H1 (cell line): ENCODE results near the gene PSKH1. TPM values are rescaled to one million over a fixed set of nuclear protein-coding genes. Genes with fewer than 3 reads are reported as not detected.

Experiments
- ATF2 ChIP-seq: IDR thresholded peaks from 2 replicates; pipeline ENCODE4 v1.6.1; 2012; ENCODE audit warnings: low read length, inconsistent platforms
- BRCA1 ChIP-seq: IDR thresholded peaks from 2 replicates; pipeline ENCODE4 v1.6.1; 2012; ENCODE audit warnings: low read depth, low read length, improper control_type of control experiment
- CHD1 ChIP-seq: IDR thresholded peaks from 2 replicates; pipeline ENCODE4 v1.6.1; 2012; ENCODE audit warnings: low read depth, low read length, improper control_type of control experiment
- CHD2 ChIP-seq: IDR thresholded peaks from 2 replicates; pipeline ENCODE4 v1.6.1; 2012; ENCODE audit warnings: low read length, improper control_type of control experiment
- E2F6 ChIP-seq: IDR thresholded peaks from 2 replicates; pipeline ENCODE4 v1.6.1; 2012; ENCODE audit warnings: inconsistent platforms
- EZH2 ChIP-seq: fragments of 200-600 bp; sonication (generic); IDR thresholded peaks from 2 replicates; pipeline ENCODE4 v1.7.1; 2012; ENCODE audit warnings: low read depth, mild to moderate bottlenecking, moderate library complexity, low read length, inconsistent platforms; ENCODE audit not compliant: severe bottlenecking
- HDAC6 ChIP-seq: IDR thresholded peaks from one replicate; pipeline ENCODE4 v1.7.1; 2012; ENCODE audit warnings: low read depth, mild to moderate bottlenecking, inconsistent platforms, low read length, moderate library complexity
- MAX ChIP-seq: IDR thresholded peaks from 2 replicates; pipeline ENCODE4 v1.6.1; 2012; ENCODE audit warnings: inconsistent platforms
- NANOG ChIP-seq: IDR thresholded peaks from 2 replicates; pipeline ENCODE4 v1.6.1; 2011; ENCODE audit warnings: low read length, low read depth, mild to moderate bottlenecking, inconsistent platforms; ENCODE audit not compliant: insufficient read depth, poor library complexity, severe bottlenecking
- NRF1 ChIP-seq: IDR thresholded peaks from 2 replicates; pipeline ENCODE4 v1.6.1; 2011; ENCODE audit warnings: mild to moderate bottlenecking, low read depth, low read length, improper control_type of control experiment
- PHF8 ChIP-seq: fragments of 200-600 bp; sonication (generic); conservative IDR thresholded peaks from 2 replicates; pipeline ENCODE4 v1.7.1; 2012; ENCODE audit warnings: low read depth, mild to moderate bottlenecking, inconsistent platforms, low read length, moderate library complexity
- RAD21 ChIP-seq, 2 experiments: IDR thresholded peaks in 1 of 2; conservative IDR thresholded peaks in 1 of 2; 2 replicates each; pipeline ENCODE4 v1.6.1; 2011; ENCODE audit warnings: low read depth in 2 of 2, low read length in 2 of 2, improper control_type of control experiment in 1 of 2, inconsistent platforms in 1 of 2, mild to moderate bottlenecking in 1 of 2, moderate library complexity in 1 of 2
- RBBP5 ChIP-seq: IDR thresholded peaks from 2 replicates; pipeline ENCODE4 v1.7.1; 2012; ENCODE audit warnings: low read depth, mild to moderate bottlenecking, inconsistent platforms, low read length, moderate library complexity, borderline replicate concordance
- RFX5 ChIP-seq: IDR thresholded peaks from 2 replicates; pipeline ENCODE4 v1.6.1; 2011; ENCODE audit warnings: low read depth, low read length, improper control_type of control experiment, borderline replicate concordance
- RXRA ChIP-seq: IDR thresholded peaks from 2 replicates; pipeline ENCODE4 v1.6.1; 2011; ENCODE audit warnings: low read depth, mild to moderate bottlenecking, low read length, moderate library complexity; ENCODE audit not compliant: insufficient read depth
- SIRT6 ChIP-seq: IDR thresholded peaks from one replicate; pipeline ENCODE4 v1.7.1; 2012; ENCODE audit warnings: low read length, inconsistent platforms
- SIX5 ChIP-seq: IDR thresholded peaks from 2 replicates; pipeline ENCODE4 v1.6.1; 2011; ENCODE audit warnings: mild to moderate bottlenecking, low read depth, low read length
- SP2 ChIP-seq: IDR thresholded peaks from 2 replicates; pipeline ENCODE4 v1.6.1; 2012; ENCODE audit warnings: mild to moderate bottlenecking, low read length, inconsistent platforms
- SRF ChIP-seq: IDR thresholded peaks from 2 replicates; pipeline ENCODE4 v1.6.1; 2011; ENCODE audit warnings: mild to moderate bottlenecking, low read depth, low read length, moderate library complexity
- TAF1 ChIP-seq: IDR thresholded peaks from 2 replicates; pipeline ENCODE4 v1.6.1; 2011; ENCODE audit warnings: mild to moderate bottlenecking, low read depth, low read length
- TCF12 ChIP-seq: IDR thresholded peaks from 2 replicates; pipeline ENCODE4 v1.6.1; 2011; ENCODE audit warnings: low read depth, mild to moderate bottlenecking, low read length
- polyA plus RNA-seq, 7 experiments: library from polyadenylated mRNA; depleted of rRNA in 3 of 7; stranded (reverse) in 5 of 7; unstranded in 2 of 7; fragments of >200 nt in 5 of 7; fragments of 200-250 nt in 2 of 7; gene quantifications; 1 replicate in 5 of 7; 2 replicates in 1 of 7; 4 replicates in 1 of 7; pipeline versions ENCODE4 v1.2.1 to v1.2.3, GENCODE V29; 2011 to 2013; ENCODE audit warnings: missing spikeins in 2 of 7, mixed read lengths in 2 of 7
- total RNA-seq: library from RNA; stranded (reverse); fragmentation: NEBNext Ultra II Directional; extraction: Animal tissue kit (Norgen Biotek cat#: 25700); gene quantifications from 2 replicates; pipeline ENCODE4 v1.2.1, GENCODE V29; 2021

PSKH1 gene
- total and polyA plus RNA-seq, 2 of the 8 experiments (the other 6 are each of a cell fraction or from before 2014, with no cell fraction given), result 24.8 to 51.0 TPM

GRCh38 chr16:67846320-67847063, 46.6 kb upstream of the PSKH1 start, which contains the start of gene NUTF2 (continued):
- TF ChIP-seq E2F6, result no peak; the same call in 1 of the 2 replicates
- no peak for TF ChIP-seq SRF
- no peak for TF ChIP-seq RFX5
- no peak for TF ChIP-seq SIRT6
- no peak for TF ChIP-seq HDAC6
- peak; percentile 78 for TF ChIP-seq MAX
- no peak; the same call in 1 of the 2 replicates for TF ChIP-seq RBBP5
- TF ChIP-seq RXRA, result 0 out of 2 replicates have a peak, but pooled peaks have one; percentile 24
- no peak for TF ChIP-seq RAD21 (IDR thresholded peaks at IDR 0.05 in 1 of 2, conservative IDR thresholded peaks at IDR 0.05 in 1 of 2; ENCODE audit: low read depth in 2 of 2, low read length in 2 of 2)
- peak; percentile 66; the same call in 1 of the 2 replicates for TF ChIP-seq TCF12
- peak; percentile 81; the same call in 1 of the 2 replicates for TF ChIP-seq PHF8
- TF ChIP-seq TAF1, result peak; percentile 91
- peak; percentile 73 for TF ChIP-seq CHD2
- TF ChIP-seq ATF2, result 0 out of 2 replicates have a peak, but pooled peaks have one; percentile 24
- TF ChIP-seq SIX5, result peak; percentile 88
- TF ChIP-seq NRF1, result no peak
- TF ChIP-seq BRCA1, result no peak
- no peak for TF ChIP-seq EZH2
- no peak for TF ChIP-seq SP2
- TF ChIP-seq CHD1, result no peak
- TF ChIP-seq NANOG, result no peak
